Adrenal gland (tissue), 5 donors: ENCODE data around the gene ZBTB7C.

Experiments used
- POLR2A ChIP-seq, 2 donors: fragments of 450-650 bp; IDR thresholded peaks; one replicate each; pipeline ENCODE4 v1.6.1; 2017; ENCODE audit warnings: antibody characterized with exemption in 2 of 2, mild to moderate bottlenecking in 2 of 2, moderate library complexity in 1 of 2
- TF ChIP-seq, protein P1 (sequence below), 6 experiments: fragments of 450-650 bp in 4 of 6; fragments of 200-600 bp in 2 of 6; sonication (generic) in 1 of 6; IDR thresholded peaks; 1 replicate in 5 of 6; 2 replicates in 1 of 6; pipeline versions ENCODE4 v1.5.1 to v1.8.0; 2016 to 2021; ENCODE audit warnings: antibody characterized with exemption in 6 of 6, mild to moderate bottlenecking in 2 of 6, moderate library complexity in 1 of 6
- donor health status: DM: no; HTN: no; CAD: no.

DNA sequence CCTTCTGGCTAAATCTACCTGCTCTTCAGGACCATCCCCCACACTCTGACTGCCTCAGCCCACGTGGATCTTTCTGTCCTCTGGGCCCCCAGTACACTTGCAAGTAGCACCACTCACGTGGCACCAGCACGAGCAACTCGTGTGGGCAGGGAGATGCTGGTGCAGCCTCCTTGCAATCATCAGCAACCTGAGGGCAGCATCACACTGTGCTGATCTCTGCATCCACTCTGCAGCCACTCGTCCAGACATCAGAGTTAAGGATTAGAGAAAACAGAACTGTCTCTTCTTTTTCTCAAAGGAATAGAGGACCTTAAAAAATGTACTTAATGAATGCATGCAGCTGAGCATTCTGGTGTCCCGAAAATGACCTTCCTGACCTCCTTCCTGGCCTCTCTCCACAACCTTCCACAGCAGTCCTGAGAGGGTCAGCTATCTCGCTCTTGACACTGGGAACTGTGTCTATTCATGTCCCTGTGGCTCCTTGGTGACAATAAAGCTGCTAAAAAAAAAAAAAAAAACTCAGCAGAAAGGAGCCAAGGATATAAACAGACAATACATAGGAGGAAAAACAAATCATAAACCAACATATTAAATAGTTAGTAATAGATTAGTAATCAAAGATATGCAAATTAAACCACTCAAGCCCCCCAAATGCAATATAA, 145.9 kb downstream of the ZBTB7C start:
- TF ChIP-seq, protein P1, sequence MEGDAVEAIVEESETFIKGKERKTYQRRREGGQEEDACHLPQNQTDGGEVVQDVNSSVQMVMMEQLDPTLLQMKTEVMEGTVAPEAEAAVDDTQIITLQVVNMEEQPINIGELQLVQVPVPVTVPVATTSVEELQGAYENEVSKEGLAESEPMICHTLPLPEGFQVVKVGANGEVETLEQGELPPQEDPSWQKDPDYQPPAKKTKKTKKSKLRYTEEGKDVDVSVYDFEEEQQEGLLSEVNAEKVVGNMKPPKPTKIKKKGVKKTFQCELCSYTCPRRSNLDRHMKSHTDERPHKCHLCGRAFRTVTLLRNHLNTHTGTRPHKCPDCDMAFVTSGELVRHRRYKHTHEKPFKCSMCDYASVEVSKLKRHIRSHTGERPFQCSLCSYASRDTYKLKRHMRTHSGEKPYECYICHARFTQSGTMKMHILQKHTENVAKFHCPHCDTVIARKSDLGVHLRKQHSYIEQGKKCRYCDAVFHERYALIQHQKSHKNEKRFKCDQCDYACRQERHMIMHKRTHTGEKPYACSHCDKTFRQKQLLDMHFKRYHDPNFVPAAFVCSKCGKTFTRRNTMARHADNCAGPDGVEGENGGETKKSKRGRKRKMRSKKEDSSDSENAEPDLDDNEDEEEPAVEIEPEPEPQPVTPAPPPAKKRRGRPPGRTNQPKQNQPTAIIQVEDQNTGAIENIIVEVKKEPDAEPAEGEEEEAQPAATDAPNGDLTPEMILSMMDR (IDR thresholded peaks at IDR 0.05), result no peak
- no peak for TF ChIP-seq POLR2A (IDR thresholded peaks at IDR 0.05)
